ENCODE results near the gene MACROD2. TPM values are rescaled to one million over a fixed set of nuclear protein-coding genes. Genes with fewer than 3 reads are reported as not detected.
"Not testable (repeated sequence)": the region's sequence is repeated elsewhere in the genome, so short reads cannot be mapped to it uniquely, and the experiment has no call there.

MACROD2 gene
- total and polyA plus RNA-seq, 9 donors = 3.7 to 25.5 (median 7.8) TPM

- H3K27ac ChIP-seq = no peak overlapping the region
- 70 to 82% (median 82%) methylated on average over 6 of the region's 6 CpGs for WGBS, 3 donors
- DNase-seq = no peak
- no peak overlapping the region for H3K4me3 ChIP-seq
- no peaks in the 10 kb centered on the region for H3K9me3 ChIP-seq
- H3K36me3 ChIP-seq = no peaks in the 10 kb centered on the region
- no peak for TF ChIP-seq CTCF (IDR thresholded peaks at IDR 0.05)
- TF ChIP-seq POLR2A (IDR thresholded peaks at IDR 0.05) = no peak
- no peak for TF ChIP-seq EP300 (IDR thresholded peaks at IDR 0.05)
- no peaks in the 10 kb centered on the region for H3K4me1 ChIP-seq (ENCODE audit: insufficient read depth)
- H3K27me3 ChIP-seq = no peaks in the 10 kb centered on the region
- intact Hi-C loops (cut with DNase I) = no loop called here
Measured at GRCh38 chr20:15520930-15521524, 1525.7 kb downstream of the MACROD2 start.

- no peak overlapping the region for H3K4me3 ChIP-seq
- no peak overlapping the region for H3K27ac ChIP-seq
- WGBS, 3 donors = 65 to 80% (median 77%) methylated on average over 3 of the region's 3 CpGs
- no peak for TF ChIP-seq CTCF (IDR thresholded peaks at IDR 0.05)
- no peak for TF ChIP-seq EP300 (IDR thresholded peaks at IDR 0.05)
- no peak for TF ChIP-seq POLR2A (IDR thresholded peaks at IDR 0.05)
- intact Hi-C loops (cut with DNase I) = no loop called here
- H3K27me3 ChIP-seq = no peaks in the 10 kb centered on the region
- DNase-seq = no peak
- H3K4me1 ChIP-seq (ENCODE audit: insufficient read depth) = no peaks in the 10 kb centered on the region
- H3K36me3 ChIP-seq = no peaks in the 10 kb centered on the region
- no peaks in the 10 kb centered on the region for H3K9me3 ChIP-seq
Measured at GRCh38 chr20:15523400-15523799, 1528.1 kb downstream of the MACROD2 start.

GRCh38 chr20:15528391-15529111 lies 1533.2 kb downstream of the MACROD2 start:
- TF ChIP-seq EP300 (IDR thresholded peaks at IDR 0.05) = no peak
- no peak for TF ChIP-seq CTCF (IDR thresholded peaks at IDR 0.05)
- no peak for TF ChIP-seq POLR2A (IDR thresholded peaks at IDR 0.05)
- peak in 4 of 5 donors; percentile 11 to 71 (median 43) for DNase-seq
- intact Hi-C loops (cut with DNase I) = no loop called here
- no peaks in the 10 kb centered on the region for H3K36me3 ChIP-seq
- 34 to 42% (median 39%) methylated on average over 4 of the region's 4 CpGs for WGBS, 3 donors
- no peaks in the 10 kb centered on the region for H3K9me3 ChIP-seq
- no peak overlapping the region for H3K27ac ChIP-seq
- no peak overlapping the region for H3K4me3 ChIP-seq
- no peaks in the 10 kb centered on the region for H3K27me3 ChIP-seq
- H3K4me1 ChIP-seq (ENCODE audit: insufficient read depth) = no peaks in the 10 kb centered on the region

- Histone ChIP-seq H3K9me3 (no peaks in the 10 kb centered on the region), H3K4me1 (ENCODE audit: insufficient read depth) (no peaks in the 10 kb centered on the region), H3K4me3 (no peak overlapping the region), H3K27ac (no peak overlapping the region), H3K36me3 (no peaks in the 10 kb centered on the region), H3K27me3 (no peaks in the 10 kb centered on the region)
- WGBS, 3 donors = 90 to 99% (median 91%) methylated on average over 3 of the region's 3 CpGs
- no peak for TF ChIP-seq CTCF (IDR thresholded peaks at IDR 0.05)
- intact Hi-C loops (cut with DNase I) = no loop called here
- DNase-seq = no peak
Measured at GRCh38 chr20:15535863-15536262, 1540.5 kb downstream of the MACROD2 start.

GRCh38 chr20:15537200-15537599 lies 1541.9 kb downstream of the MACROD2 start:
- DNase-seq; H3K4me1 ChIP-seq (ENCODE audit: insufficient read depth); H3K27ac ChIP-seq; H3K4me3 ChIP-seq; H3K9me3 ChIP-seq; H3K27me3 ChIP-seq; intact Hi-C loops (cut with DNase I); H3K36me3 ChIP-seq: not testable (repeated sequence)
- WGBS, 3 donors = 95 to 97% (median 97%) methylated on average over 1 of the region's 1 CpG

All from ovary (tissue), 9 donors.